HepG2 (cell line): ENCODE measurements around the gene MEG3. TPM values are rescaled to one million over a fixed set of nuclear protein-coding genes. Genes with fewer than 3 reads are reported as not detected.

Experiments
- ADNP ChIP-seq: sonication (generic); formaldehyde crosslinking; IDR thresholded peaks from 2 replicates; pipeline ENCODE4 v1.4.0; 2020; ENCODE audit warnings: missing genetic modification reagents
- GATAD1 ChIP-seq: IDR thresholded peaks from 2 replicates; pipeline ENCODE4 v1.6.1; 2016; ENCODE audit warnings: missing genetic modification reagents, missing compliant biosample characterization
- HMG20A ChIP-seq: IDR thresholded peaks from 2 replicates; pipeline ENCODE4 v1.6.1; 2016; ENCODE audit warnings: borderline replicate concordance
- PRPF4 ChIP-seq: fragments of 200-400 bp; formaldehyde crosslinking; IDR thresholded peaks from 2 replicates; pipeline ENCODE4 v1.6.1; 2016; ENCODE audit warnings: low read length, low read depth; ENCODE audit not compliant: poor library complexity, severe bottlenecking
- SNAPC4 ChIP-seq: sonication (generic); formaldehyde crosslinking; IDR thresholded peaks from 2 replicates; pipeline ENCODE4 v1.4.0; 2020; ENCODE audit warnings: mild to moderate bottlenecking, missing genetic modification reagents
- SOX13 ChIP-seq, 3 experiments: fragments of 450-650 bp in 1 of 3; sonication (generic) in 1 of 3; formaldehyde crosslinking in 1 of 3; IDR thresholded peaks in 2 of 3; conservative IDR thresholded peaks in 1 of 3; 2 replicates each; pipeline versions ENCODE4 v1.5.0 to v1.6.1; 2016 to 2020; ENCODE audit warnings: antibody characterized with exemption in 1 of 3, mild to moderate bottlenecking in 1 of 3, missing compliant biosample characterization in 1 of 3, missing genetic modification reagents in 1 of 3, moderate library complexity in 1 of 3
- THAP9 ChIP-seq: sonication (generic); formaldehyde crosslinking; IDR thresholded peaks from 2 replicates; pipeline ENCODE4; 2020; ENCODE audit warnings: missing genetic modification reagents, mild to moderate bottlenecking, borderline replicate concordance
- U2AF2 ChIP-seq: fragments of 200-400 bp; formaldehyde crosslinking; IDR thresholded peaks from 2 replicates; pipeline ENCODE4 v1.6.1; 2017; ENCODE audit warnings: low read depth, mild to moderate bottlenecking, low read length
- ZBTB10 ChIP-seq: sonication (generic); formaldehyde crosslinking; IDR thresholded peaks from 2 replicates; pipeline ENCODE4 v1.4.0; 2020; ENCODE audit warnings: missing genetic modification reagents, borderline replicate concordance
- ZBTB7A ChIP-seq: sonication (generic); formaldehyde crosslinking; IDR thresholded peaks from 2 replicates; pipeline ENCODE4 v1.8.0; 2022; ENCODE audit warnings: mild to moderate bottlenecking, missing genetic modification reagents
- ZFP37 ChIP-seq: sonication (generic); formaldehyde crosslinking; IDR thresholded peaks from 2 replicates; pipeline ENCODE4 v1.4.0; 2020; ENCODE audit warnings: missing genetic modification reagents, borderline replicate concordance
- ZNF644 ChIP-seq: IDR thresholded peaks from 2 replicates; pipeline ENCODE4 v1.6.1; 2016; ENCODE audit warnings: low read depth
- ZNF691 ChIP-seq: sonication (generic); formaldehyde crosslinking; IDR thresholded peaks from 2 replicates; pipeline ENCODE4 v1.4.0; 2020; ENCODE audit warnings: missing genetic modification reagents, low read depth, mild to moderate bottlenecking, borderline replicate concordance
- ZNF709 ChIP-seq: sonication (generic); formaldehyde crosslinking; IDR thresholded peaks from 2 replicates; pipeline ENCODE4 v1.5.0; 2020; ENCODE audit warnings: mild to moderate bottlenecking, missing genetic modification reagents
- ZNF781 ChIP-seq: sonication (generic); formaldehyde crosslinking; IDR thresholded peaks from 2 replicates; pipeline ENCODE4 v1.5.1; 2020; ENCODE audit warnings: borderline replicate concordance, mild to moderate bottlenecking, missing genetic modification reagents; ENCODE audit errors: not compliant biosample characterization
- polyA plus RNA-seq, 8 experiments: library from polyadenylated mRNA; depleted of rRNA in 3 of 8; stranded (reverse) in 7 of 8; unstranded in 1 of 8; fragments of >200 nt; fragmentation: Illumina TruSeq in 4 of 8; extraction: Trizol in 4 of 8; gene quantifications; 2 replicates each; pipeline versions ENCODE4 v1.2.1 to v1.2.3, GENCODE V29; 2011 to 2016; ENCODE audit warnings: low read depth in 4 of 8, missing spikeins in 1 of 8, mixed read lengths in 1 of 8; ENCODE audit not compliant: insufficient read depth in 1 of 8
- total RNA-seq, 5 experiments: library from RNA; depleted of rRNA; stranded (reverse); fragments of >200 nt; fragmentation: Illumina TruSeq; extraction: Trizol; gene quantifications; 2 replicates each; pipeline ENCODE4 v1.2.3, GENCODE V29; 2016; ENCODE audit warnings: low read depth in 1 of 5

Gene MEG3
- total and polyA plus RNA-seq, 2 of the 13 experiments (the other 11 are each of a cell fraction or from before 2014, with no cell fraction given) = 0.17 TPM; not detected in 1

- TF ChIP-seq ADNP (CRISPR knock-in tag) (0 out of 2 replicates have a peak, but pooled peaks have one; percentile 22), ZNF644 (CRISPR knock-in tag) (peak; percentile 62), U2AF2 (no peak), ZNF709 (CRISPR knock-in tag) (peak; percentile 54; the same call in 1 of the 2 replicates), PRPF4 (peak; percentile 100), ZBTB7A (peak; percentile 92), ZFP37 (CRISPR knock-in tag) (peak; percentile 83; the same call in 1 of the 2 replicates), ZNF691 (CRISPR knock-in tag) (peak; percentile 98; the same call in 1 of the 2 replicates), SOX13 (IDR thresholded peaks at IDR 0.05) (peak; percentile 85), SOX13 (CRISPR knock-in tag; conservative IDR thresholded peaks at IDR 0.05 in 1 of 2, IDR thresholded peaks at IDR 0.05 in 1 of 2) (peak in 1 of 2 experiments; percentile 88; a peak in 2 of 4 replicates), HMG20A (CRISPR knock-in tag) (peak; percentile 92), ZNF781 (CRISPR knock-in tag) (peak; percentile 66), SNAPC4 (CRISPR knock-in tag) (peak; percentile 37; the same call in 1 of the 2 replicates), THAP9 (CRISPR knock-in tag) (peak; percentile 58), ZBTB10 (CRISPR knock-in tag) (peak; percentile 99), GATAD1 (peak; percentile 68)
Observed at GRCh38 chr14:100816950-100817901, 8.7 kb upstream of the MEG3 start (continued).
